NCI-H2107 (cell line): ENCODE results near the gene OTUD3.

Source experiments
- DNase-seq: peaks from one replicate; lab custom pipeline; 2025; lab: John Stamatoyannopoulos, UW

The OTUD3 gene

DNA sequence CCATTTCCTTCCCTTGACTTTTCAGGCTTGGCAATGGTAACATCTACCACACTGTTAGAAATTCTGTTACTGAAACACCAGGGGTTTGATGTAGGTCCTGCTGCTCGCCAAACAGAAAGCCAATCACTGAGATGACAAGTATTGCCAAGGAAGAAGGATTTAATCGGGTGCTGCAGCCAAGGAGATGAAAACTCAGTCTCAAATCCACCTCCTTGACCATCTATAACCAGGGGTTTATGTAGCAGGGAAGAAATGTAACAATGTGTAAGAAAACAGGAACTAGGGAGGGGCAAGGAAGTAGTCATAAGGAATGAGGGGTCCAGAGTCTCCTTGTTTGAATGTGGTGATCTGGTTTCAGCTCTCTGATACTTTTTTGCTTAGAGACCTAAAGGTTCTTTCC, 71.9 kb downstream of the OTUD3 start:
- no peak for DNase-seq

DNA sequence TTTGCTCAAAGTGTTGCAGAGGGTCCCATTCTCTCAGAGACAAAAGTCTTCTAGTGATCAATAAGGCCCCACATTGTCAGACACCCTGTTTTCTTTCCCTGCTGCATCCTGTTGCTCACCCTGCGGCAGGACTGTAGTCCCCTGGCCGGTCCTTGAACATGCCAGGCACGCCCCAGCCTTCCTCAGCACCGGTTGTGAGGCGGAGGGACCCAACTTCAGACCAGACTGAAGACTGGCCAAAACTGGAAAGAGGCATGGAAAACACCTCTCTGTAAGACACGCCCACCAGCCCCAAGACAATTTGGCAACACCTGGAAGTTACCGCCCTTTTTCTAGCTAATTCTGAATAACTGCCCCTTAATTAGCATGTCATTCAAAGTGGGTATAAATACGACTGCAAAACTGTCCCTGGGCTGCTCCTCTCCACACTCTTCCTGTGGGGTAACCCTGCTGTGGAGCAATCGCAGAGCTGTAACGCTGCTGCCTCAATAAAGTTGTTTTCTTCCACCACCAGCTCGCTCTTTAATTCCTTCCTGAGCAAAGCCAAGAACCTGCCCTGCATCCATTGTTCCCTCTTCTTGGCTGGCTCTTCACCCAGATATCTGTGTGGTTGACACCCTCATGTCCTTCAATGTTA, 73.5 kb downstream of the OTUD3 start:
- no peak for DNase-seq

DNA sequence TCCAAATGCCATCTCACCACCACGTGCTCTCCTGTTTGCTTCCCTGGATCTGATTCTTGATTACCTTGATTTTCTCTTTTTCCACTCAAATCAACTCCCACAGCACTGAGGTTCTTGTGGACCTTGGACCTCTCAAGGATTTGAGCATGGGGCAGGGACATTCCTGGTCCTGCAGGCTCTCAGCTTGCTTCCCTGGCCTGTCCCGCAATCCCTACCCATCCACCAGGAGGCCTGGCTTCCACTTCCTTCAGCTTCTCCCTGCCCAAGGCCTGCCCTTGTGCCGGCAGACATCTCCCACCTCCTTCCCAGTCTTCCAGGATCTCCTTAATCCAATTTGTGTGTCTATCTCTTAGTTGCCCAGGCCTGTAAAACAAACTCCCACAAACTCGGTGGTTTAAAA, 75.6 kb downstream of the OTUD3 start:
- DNase-seq, result no peak

DNA sequence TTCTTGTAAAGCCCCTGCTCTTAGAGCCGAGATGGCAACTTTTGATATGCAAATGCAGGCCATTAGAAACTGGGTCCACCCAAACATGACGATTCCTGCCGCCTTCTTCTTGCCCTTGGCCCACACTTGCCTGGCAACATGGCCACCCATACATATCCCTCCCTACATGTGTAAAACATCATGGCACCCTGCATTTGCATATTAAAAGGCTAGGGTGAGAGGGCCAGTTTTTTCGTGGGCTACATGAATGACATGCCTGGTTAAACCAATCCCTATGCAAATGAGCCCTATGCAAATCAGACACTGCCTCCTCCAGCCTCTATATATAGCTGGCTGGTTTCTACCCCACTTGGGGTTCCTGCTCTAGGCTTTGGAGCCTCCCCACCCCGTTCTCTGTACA, 78.4 kb downstream of the OTUD3 start:
- DNase-seq, result no peak
